Measurements from ENCODE around the gene GRM4.
A peak's percentile ranks its signal among the peaks of the same experiment; 100 is the strongest.

The GRM4 gene

GRCh38 chr6:34015586-34015985, 130.3 kb downstream of the GRM4 start:
- no peaks in the 10 kb centered on the region for H3K36me3 ChIP-seq (ENCODE audit: control insufficient read depth, insufficient read depth, low read length)
- no peak overlapping the region for H4K8ac ChIP-seq (ENCODE audit: low read depth, low read length)
- no peak overlapping the region for H3K4me2 ChIP-seq (ENCODE audit: low read length)
- H4K5ac ChIP-seq (ENCODE audit: low read length), result no peak overlapping the region
- no peak overlapping the region for H2BK120ac ChIP-seq (ENCODE audit: low read depth, low read length)
- H3K4me1 ChIP-seq (ENCODE audit: control insufficient read depth, low read depth, low read length), result no peaks in the 10 kb centered on the region
- H3K4ac ChIP-seq (ENCODE audit: low read depth, low read length), result no peak overlapping the region
- no peaks in the 10 kb centered on the region for H3K79me1 ChIP-seq (ENCODE audit: low read length)
- WGBS (ENCODE audit: extremely low coverage, insufficient coverage, low lambda C conversion rate), result no CpG with 5 or more reads among the region's 6 CpGs
- no peak overlapping the region for H2BK5ac ChIP-seq (ENCODE audit: low read length)
- H2BK15ac ChIP-seq (replicated peaks; ENCODE audit: low read depth), result no peak overlapping the region
- H3K79me2 ChIP-seq (ENCODE audit: control insufficient read depth, insufficient read depth, low read length), result no peaks in the 10 kb centered on the region
- H3K18ac ChIP-seq (ENCODE audit: low read length), result no peak overlapping the region
- DNase-seq, result peak; percentile 95
- H3K4me3 ChIP-seq (ENCODE audit: low read length), result no peak overlapping the region
- H3K27ac ChIP-seq (ENCODE audit: low read depth, low read length), result no peak overlapping the region
- no peak overlapping the region for H3K56ac ChIP-seq (ENCODE audit: low read length)
- no peak overlapping the region for H3K9ac ChIP-seq (ENCODE audit: low read length)
- H2AK5ac ChIP-seq (ENCODE audit: low read length), result no peak overlapping the region
- no peak overlapping the region for H3K23ac ChIP-seq (ENCODE audit: low read length)
- no peaks in the 10 kb centered on the region for H3K27me3 ChIP-seq (ENCODE audit: insufficient read depth, low read length, poor library complexity)

GRCh38 chr6:34011264-34011663, 134.6 kb downstream of the GRM4 start:
- no peak for DNase-seq
- H3K23ac ChIP-seq (ENCODE audit: low read length), result no peak overlapping the region
- H3K56ac ChIP-seq (ENCODE audit: low read length), result no peak overlapping the region
- H3K27me3 ChIP-seq (ENCODE audit: insufficient read depth, low read length, poor library complexity), result peaks cover 2% of the 10 kb centered on the region
- no peak overlapping the region for H3K4ac ChIP-seq (ENCODE audit: low read depth, low read length)
- H3K4me2 ChIP-seq (ENCODE audit: low read length), result no peak overlapping the region
- no CpG with 5 or more reads among the region's 5 CpGs for WGBS (ENCODE audit: extremely low coverage, insufficient coverage, low lambda C conversion rate)
- H3K4me3 ChIP-seq (ENCODE audit: low read length), result no peak overlapping the region
- no peak overlapping the region for H2BK5ac ChIP-seq (ENCODE audit: low read length)
- no peaks in the 10 kb centered on the region for H3K4me1 ChIP-seq (ENCODE audit: control insufficient read depth, low read depth, low read length)
- no peak overlapping the region for H3K27ac ChIP-seq (ENCODE audit: low read depth, low read length)
- no peak overlapping the region for H4K8ac ChIP-seq (ENCODE audit: low read depth, low read length)
- no peaks in the 10 kb centered on the region for H3K79me1 ChIP-seq (ENCODE audit: low read length)
- no peak overlapping the region for H4K5ac ChIP-seq (ENCODE audit: low read length)
- H3K79me2 ChIP-seq (ENCODE audit: control insufficient read depth, insufficient read depth, low read length), result no peaks in the 10 kb centered on the region
- no peak overlapping the region for H3K18ac ChIP-seq (ENCODE audit: low read length)
- H3K9ac ChIP-seq (ENCODE audit: low read length), result no peak overlapping the region
- no peaks in the 10 kb centered on the region for H3K36me3 ChIP-seq (ENCODE audit: control insufficient read depth, insufficient read depth, low read length)
- H2BK120ac ChIP-seq (ENCODE audit: low read depth, low read length), result no peak overlapping the region
- H2AK5ac ChIP-seq (ENCODE audit: low read length), result no peak overlapping the region
- no peak overlapping the region for H2BK15ac ChIP-seq (replicated peaks; ENCODE audit: low read depth)

- Histone ChIP-seq H3K56ac (ENCODE audit: low read length) (peak overlapping the region; percentile 47), H2AK5ac (ENCODE audit: low read length) (no peak overlapping the region), H3K79me1 (ENCODE audit: low read length) (no peaks in the 10 kb centered on the region), H3K9ac (ENCODE audit: low read length) (no peak overlapping the region), H3K4ac (ENCODE audit: low read depth, low read length) (no peak overlapping the region), H3K18ac (ENCODE audit: low read length) (no peak overlapping the region), H2BK5ac (ENCODE audit: low read length) (no peak overlapping the region), H3K4me1 (ENCODE audit: control insufficient read depth, low read depth, low read length) (no peaks in the 10 kb centered on the region), H3K27me3 (ENCODE audit: insufficient read depth, low read length, poor library complexity) (peaks cover 2% of the 10 kb centered on the region), H3K36me3 (ENCODE audit: control insufficient read depth, insufficient read depth, low read length) (no peaks in the 10 kb centered on the region), H3K4me3 (ENCODE audit: low read length) (no peak overlapping the region), H4K8ac (ENCODE audit: low read depth, low read length) (no peak overlapping the region), H3K27ac (ENCODE audit: low read depth, low read length) (no peak overlapping the region), H4K5ac (ENCODE audit: low read length) (no peak overlapping the region), H3K79me2 (ENCODE audit: control insufficient read depth, insufficient read depth, low read length) (no peaks in the 10 kb centered on the region), H3K23ac (ENCODE audit: low read length) (no peak overlapping the region), H2BK15ac (replicated peaks; ENCODE audit: low read depth) (no peak overlapping the region), H3K4me2 (ENCODE audit: low read length) (no peak overlapping the region), H2BK120ac (ENCODE audit: low read depth, low read length) (no peak overlapping the region)
- WGBS (ENCODE audit: extremely low coverage, insufficient coverage, low lambda C conversion rate), result no CpG with 5 or more reads among the region's 8 CpGs
- DNase-seq, result peak; percentile 81
These were observed 139.9 kb downstream of the GRM4 start for GRCh38 chr6:34005901-34006531.

GRCh38 chr6:34004706-34005105, 141.2 kb downstream of the GRM4 start:
- Histone ChIP-seq H3K18ac (ENCODE audit: low read length) (no peak overlapping the region), H2BK15ac (replicated peaks; ENCODE audit: low read depth) (no peak overlapping the region), H3K27ac (ENCODE audit: low read depth, low read length) (no peak overlapping the region), H3K36me3 (ENCODE audit: control insufficient read depth, insufficient read depth, low read length) (no peaks in the 10 kb centered on the region), H4K5ac (ENCODE audit: low read length) (no peak overlapping the region), H4K8ac (ENCODE audit: low read depth, low read length) (no peak overlapping the region), H3K4ac (ENCODE audit: low read depth, low read length) (no peak overlapping the region), H3K27me3 (ENCODE audit: insufficient read depth, low read length, poor library complexity) (peaks cover 2% of the 10 kb centered on the region), H3K4me1 (ENCODE audit: control insufficient read depth, low read depth, low read length) (no peaks in the 10 kb centered on the region), H3K9ac (ENCODE audit: low read length) (no peak overlapping the region), H3K56ac (ENCODE audit: low read length) (no peak overlapping the region), H3K79me2 (ENCODE audit: control insufficient read depth, insufficient read depth, low read length) (no peaks in the 10 kb centered on the region), H2BK5ac (ENCODE audit: low read length) (no peak overlapping the region), H3K4me2 (ENCODE audit: low read length) (no peak overlapping the region), H2AK5ac (ENCODE audit: low read length) (no peak overlapping the region), H3K23ac (ENCODE audit: low read length) (no peak overlapping the region), H3K79me1 (ENCODE audit: low read length) (no peaks in the 10 kb centered on the region), H2BK120ac (ENCODE audit: low read depth, low read length) (no peak overlapping the region), H3K4me3 (ENCODE audit: low read length) (no peak overlapping the region)
- no peak for DNase-seq
- no CpG with 5 or more reads among the region's 1 CpG for whole genome bisulfite sequencing (ENCODE audit: extremely low coverage, insufficient coverage, low lambda C conversion rate)

GRCh38 chr6:34003962-34004361, 141.9 kb downstream of the GRM4 start:
- H3K36me3 ChIP-seq (ENCODE audit: control insufficient read depth, insufficient read depth, low read length), result no peaks in the 10 kb centered on the region
- H3K4me3 ChIP-seq (ENCODE audit: low read length), result no peak overlapping the region
- no peaks in the 10 kb centered on the region for H3K4me1 ChIP-seq (ENCODE audit: control insufficient read depth, low read depth, low read length)
- H2BK5ac ChIP-seq (ENCODE audit: low read length), result no peak overlapping the region
- no peak overlapping the region for H2BK15ac ChIP-seq (replicated peaks; ENCODE audit: low read depth)
- H3K23ac ChIP-seq (ENCODE audit: low read length), result no peak overlapping the region
- no peak overlapping the region for H3K4me2 ChIP-seq (ENCODE audit: low read length)
- H3K4ac ChIP-seq (ENCODE audit: low read depth, low read length), result no peak overlapping the region
- no peak overlapping the region for H2AK5ac ChIP-seq (ENCODE audit: low read length)
- H2BK120ac ChIP-seq (ENCODE audit: low read depth, low read length), result no peak overlapping the region
- H3K27me3 ChIP-seq (ENCODE audit: insufficient read depth, low read length, poor library complexity), result no peaks in the 10 kb centered on the region
- no peak overlapping the region for H4K8ac ChIP-seq (ENCODE audit: low read depth, low read length)
- H3K27ac ChIP-seq (ENCODE audit: low read depth, low read length), result no peak overlapping the region
- H3K56ac ChIP-seq (ENCODE audit: low read length), result no peak overlapping the region
- no peaks in the 10 kb centered on the region for H3K79me2 ChIP-seq (ENCODE audit: control insufficient read depth, insufficient read depth, low read length)
- no peak overlapping the region for H3K18ac ChIP-seq (ENCODE audit: low read length)
- H3K79me1 ChIP-seq (ENCODE audit: low read length), result no peaks in the 10 kb centered on the region
- no peak overlapping the region for H4K5ac ChIP-seq (ENCODE audit: low read length)
- DNase-seq, result no peak
- no peak overlapping the region for H3K9ac ChIP-seq (ENCODE audit: low read length)
